HFF-Myc (cell line): ENCODE results near the gene CCDC178.
"Not testable (repeated sequence)": the region's sequence is repeated elsewhere in the genome, so short reads cannot be mapped to it uniquely, and the experiment has no call there.

Experiments
- DNase-seq: peaks from one replicate; pipeline ENCODE4 v3.0.0-alpha.2; 2011; ENCODE audit warnings: low read depth; ENCODE audit errors: extremely low read depth
- H3K4me3 ChIP-seq: replicated peaks from 2 replicates; pipeline ENCODE4 v1.5.1; 2011; ENCODE audit warnings: low read depth, mild to moderate bottlenecking, control low read depth, low read length
- CTCF ChIP-seq: IDR thresholded peaks from 2 replicates; pipeline ENCODE4 v1.5.1; 2012; ENCODE audit warnings: mild to moderate bottlenecking, low read depth, low read length, control low read depth; ENCODE audit errors: missing control alignments

Gene CCDC178

GRCh38 chr18:33356735-33357134 is 83.8 kb downstream of the CCDC178 start:
- TF ChIP-seq CTCF = no peak
- no peak overlapping the region for H3K4me3 ChIP-seq
- no peak for DNase-seq

GRCh38 chr18:33355756-33356155 is 84.8 kb downstream of the CCDC178 start:
- H3K4me3 ChIP-seq = no peak overlapping the region
- no peak for TF ChIP-seq CTCF
- DNase-seq = no peak

- no peak for DNase-seq
Measured at GRCh38 chr18:33355263-33355662, 85.3 kb downstream of the CCDC178 start.

GRCh38 chr18:33350256-33350655 is 90.3 kb downstream of the CCDC178 start:
- DNase-seq = no peak
- no peak for TF ChIP-seq CTCF
- no peak overlapping the region for H3K4me3 ChIP-seq

More at GRCh38 chr18:33355263-33355662, 85.3 kb downstream of the CCDC178 start:
- no peak overlapping the region for H3K4me3 ChIP-seq
- no peak for TF ChIP-seq CTCF

- H3K4me3 ChIP-seq, DNase-seq: not testable (repeated sequence)
Measured at GRCh38 chr18:33339733-33340132, 100.8 kb downstream of the CCDC178 start.

- H3K4me3 ChIP-seq = no peak overlapping the region
- no peak for DNase-seq
- TF ChIP-seq CTCF = no peak
Measured at GRCh38 chr18:33334781-33335180, 105.7 kb downstream of the CCDC178 start.

GRCh38 chr18:33330711-33331110 is 109.8 kb downstream of the CCDC178 start:
- no peak overlapping the region for H3K4me3 ChIP-seq
- DNase-seq = no peak
- TF ChIP-seq CTCF = no peak

- DNase-seq = no peak
- H3K4me3 ChIP-seq = no peak overlapping the region
- TF ChIP-seq CTCF = no peak
Measured at GRCh38 chr18:33326975-33327374, 113.5 kb downstream of the CCDC178 start.
